Esophagus muscularis mucosa (tissue), 3 donors: Measurements from ENCODE around the gene ZNF69.

Experiments
- POLR2A ChIP-seq: fragments of 450-650 bp; IDR thresholded peaks from one replicate; pipeline ENCODE4 v1.6.1; 2017; ENCODE audit warnings: antibody characterized with exemption, moderate library complexity, mild to moderate bottlenecking, low read depth
- TF ChIP-seq, protein P1 (sequence below), 3 experiments: fragments of 200-600 bp in 2 of 3; fragments of 450-650 bp in 1 of 3; sonication (generic) in 2 of 3; IDR thresholded peaks; one replicate each; pipeline ENCODE4 v1.5.1; 2017 to 2019; ENCODE audit warnings: antibody characterized with exemption in 3 of 3, mild to moderate bottlenecking in 2 of 3, moderate library complexity in 1 of 3

DNA sequence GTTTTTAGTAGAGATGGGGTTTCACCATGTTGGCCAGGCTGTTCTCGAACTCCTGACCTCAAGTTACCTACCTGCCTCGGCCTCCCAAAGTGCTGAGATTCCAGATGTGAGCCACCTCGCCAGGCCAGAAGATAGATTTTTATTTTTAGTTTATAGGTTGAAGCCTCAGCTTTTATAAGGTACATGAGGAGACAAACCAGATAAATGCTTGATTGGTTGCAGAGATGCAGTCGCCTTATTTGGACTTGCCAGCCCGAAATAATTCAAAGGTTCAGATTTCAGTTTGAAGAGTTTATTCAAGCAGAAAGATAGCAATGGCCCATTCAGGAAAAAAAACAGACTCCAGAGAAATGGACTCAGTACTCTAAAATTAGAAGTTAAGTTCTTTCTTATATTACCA lies 3.1 kb downstream of the ZNF69 start:
- TF ChIP-seq, protein P1, sequence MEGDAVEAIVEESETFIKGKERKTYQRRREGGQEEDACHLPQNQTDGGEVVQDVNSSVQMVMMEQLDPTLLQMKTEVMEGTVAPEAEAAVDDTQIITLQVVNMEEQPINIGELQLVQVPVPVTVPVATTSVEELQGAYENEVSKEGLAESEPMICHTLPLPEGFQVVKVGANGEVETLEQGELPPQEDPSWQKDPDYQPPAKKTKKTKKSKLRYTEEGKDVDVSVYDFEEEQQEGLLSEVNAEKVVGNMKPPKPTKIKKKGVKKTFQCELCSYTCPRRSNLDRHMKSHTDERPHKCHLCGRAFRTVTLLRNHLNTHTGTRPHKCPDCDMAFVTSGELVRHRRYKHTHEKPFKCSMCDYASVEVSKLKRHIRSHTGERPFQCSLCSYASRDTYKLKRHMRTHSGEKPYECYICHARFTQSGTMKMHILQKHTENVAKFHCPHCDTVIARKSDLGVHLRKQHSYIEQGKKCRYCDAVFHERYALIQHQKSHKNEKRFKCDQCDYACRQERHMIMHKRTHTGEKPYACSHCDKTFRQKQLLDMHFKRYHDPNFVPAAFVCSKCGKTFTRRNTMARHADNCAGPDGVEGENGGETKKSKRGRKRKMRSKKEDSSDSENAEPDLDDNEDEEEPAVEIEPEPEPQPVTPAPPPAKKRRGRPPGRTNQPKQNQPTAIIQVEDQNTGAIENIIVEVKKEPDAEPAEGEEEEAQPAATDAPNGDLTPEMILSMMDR (IDR thresholded peaks at IDR 0.05), result no peak
- no peak for TF ChIP-seq POLR2A
